Aorta (tissue), 5 donors: ENCODE data around the gene GSTM4. TPM values are rescaled to one million over a fixed set of nuclear protein-coding genes. Genes with fewer than 3 reads are reported as not detected.
"Not testable (repeated sequence)": the region's sequence is repeated elsewhere in the genome, so short reads cannot be mapped to it uniquely, and the experiment has no call there.

ENCODE experiments used
- ATAC-seq: fragments of 200-7000 bp; cut with Tn5 transposase; one replicate; pipeline ENCODE4 v1.9.1; 2022; ENCODE audit warnings: moderate library complexity; ENCODE audit not compliant: low FRiP score
- DNase-seq, 2 donors: peaks; one replicate each; pipeline ENCODE4 v3.0.0-alpha.2; 2020
- H3K27ac ChIP-seq, 2 donors: one replicate each; pipeline ENCODE4 v1.5.1; 2013; ENCODE audit warnings: low read length in 2 of 2, mild to moderate bottlenecking in 2 of 2, moderate library complexity in 2 of 2, control low read depth in 1 of 2, inconsistent platforms in 1 of 2, low read depth in 1 of 2
- H3K27me3 ChIP-seq, 2 donors: one replicate each; pipeline ENCODE4 v1.6.1; 2013; ENCODE audit warnings: control low read depth in 1 of 2, low read length in 1 of 2, mild to moderate bottlenecking in 1 of 2, moderate library complexity in 1 of 2; ENCODE audit not compliant: insufficient read depth in 2 of 2, control insufficient read depth in 1 of 2
- H3K36me3 ChIP-seq, 2 donors: one replicate each; pipeline ENCODE4 v1.6.1; 2013; ENCODE audit warnings: control low read depth in 1 of 2, low read length in 1 of 2, mild to moderate bottlenecking in 1 of 2; ENCODE audit not compliant: insufficient read depth in 2 of 2, control insufficient read depth in 1 of 2
- H3K4me1 ChIP-seq, 2 donors: one replicate each; pipeline ENCODE4 v1.6.1; 2013; ENCODE audit warnings: low read length in 2 of 2, control low read depth in 1 of 2, mild to moderate bottlenecking in 1 of 2, moderate library complexity in 1 of 2; ENCODE audit not compliant: insufficient read depth in 2 of 2, control insufficient read depth in 1 of 2
- H3K4me3 ChIP-seq, 2 donors: one replicate each; pipeline ENCODE4 v1.5.1; 2013; ENCODE audit warnings: low read length in 2 of 2, control low read depth in 1 of 2, mild to moderate bottlenecking in 1 of 2
- H3K9me3 ChIP-seq: one replicate; pipeline ENCODE4 v1.6.1; 2013; ENCODE audit warnings: mild to moderate bottlenecking, low read length; ENCODE audit not compliant: control insufficient read depth
- intact Hi-C, 2 donors: fragments of 100-400 bp; cut with DNase I; formaldehyde crosslinking; loops; one replicate each; pipeline versions ENCODE4 v1.14.2 to v1.15.0; 2022
- polyA plus RNA-seq, 2 donors: library from polyadenylated mRNA; stranded (reverse); fragments of 200-250 nt; gene quantifications; one replicate each; pipeline ENCODE4 v1.2.3, GENCODE V29; 2013
- total RNA-seq, 2 donors: library from RNA; stranded (reverse); fragmentation: NEBNext Ultra II Directional; extraction: Animal tissue kit (Norgen Biotek cat#: 25700); gene quantifications; one replicate each; pipeline ENCODE4 v1.2.1, GENCODE V29; 2021
- donor health status: healthy with polysubstance abuse.
- donor health status: Bipolar disorder and iron deficiency.
- donor health status: DM: no; HTN: no; CAD: no.
- donor health status: DM: no; HTN: no; CAD: no.
- donor health status: DM: yes; HTN: yes; CAD: no.

Gene GSTM4
- total and polyA plus RNA-seq, 4 donors: 15.0 to 53.1 (median 31.8) TPM

DNA sequence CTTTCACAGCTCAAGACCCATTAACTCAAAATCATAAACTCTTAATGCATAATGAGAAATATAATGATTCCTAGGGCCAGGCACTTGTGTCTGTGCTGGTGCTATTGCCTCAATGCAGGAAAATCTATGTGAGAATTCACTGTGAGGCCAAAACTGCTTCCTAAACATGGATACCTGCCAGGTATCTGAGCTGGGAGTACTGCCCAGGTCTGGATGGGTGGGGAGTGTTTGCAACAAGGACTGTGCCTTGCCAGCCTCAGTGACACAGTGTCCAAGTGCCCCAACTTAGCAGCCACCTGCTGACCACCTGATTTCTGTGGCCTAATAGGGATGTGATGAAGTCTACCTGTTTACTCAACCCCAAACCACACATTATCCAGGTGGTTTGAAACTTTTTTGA lies 53.9 kb downstream of the GSTM4 start:
- intact Hi-C loops, H3K27ac ChIP-seq, H3K9me3 ChIP-seq, DNase-seq, H3K27me3 ChIP-seq, H3K4me1 ChIP-seq, H3K36me3 ChIP-seq, ATAC-seq, H3K4me3 ChIP-seq: not testable (repeated sequence)

Other genes starting within 250 kb of the GSTM4 start
- gene PSMA5, start 229.7 kb upstream of the GSTM4 start, total RNA-seq: 10 to 100 TPM; 37.4 to 49.9 TPM
- 10 to 100 TPM; 39.1 to 57.1 TPM for gene PSMA5, start 229.7 kb upstream of the GSTM4 start, polyA plus RNA-seq
- gene SYPL2, start 189.6 kb upstream of the GSTM4 start, total RNA-seq: 1 to 10 TPM; 5.9 to 6.2 TPM
- gene SYPL2, start 189.6 kb upstream of the GSTM4 start, polyA plus RNA-seq: 1 to 10 TPM; 1.4 to 2.8 TPM
- 1 to 10 TPM; 3.8 to 4.2 TPM for gene ATXN7L2, start 172.2 kb upstream of the GSTM4 start, total RNA-seq
- gene ATXN7L2, start 172.2 kb upstream of the GSTM4 start, polyA plus RNA-seq: 10 to 100 TPM in 1 of 2 donors, under 1 TPM in 1; 0.63 to 12.5 TPM
- gene CYB561D1, start 162.0 kb upstream of the GSTM4 start, total RNA-seq: 10 to 100 TPM; 10.6 TPM
- 1 to 10 TPM; 5.4 to 5.7 TPM for gene CYB561D1, start 162.0 kb upstream of the GSTM4 start, polyA plus RNA-seq
- 1 to 10 TPM; 3.8 to 7.7 TPM for gene AMIGO1, start 146.4 kb upstream of the GSTM4 start, total RNA-seq
- gene AMIGO1, start 146.4 kb upstream of the GSTM4 start, polyA plus RNA-seq: 1 to 10 TPM; 3.1 to 4.5 TPM
- not detected for gene GPR61, start 116.2 kb upstream of the GSTM4 start, total RNA-seq
- gene GPR61, start 116.2 kb upstream of the GSTM4 start, polyA plus RNA-seq: not detected
- gene GNAI3, start 107.5 kb upstream of the GSTM4 start, total RNA-seq: 1 to 10 TPM; 7.0 to 8.2 TPM
- gene GNAI3, start 107.5 kb upstream of the GSTM4 start, polyA plus RNA-seq: 1 to 10 TPM; 3.0 to 3.3 TPM
- gene GNAT2, start 36.5 kb upstream of the GSTM4 start, total RNA-seq: not detected
- not detected for gene GNAT2, start 36.5 kb upstream of the GSTM4 start, polyA plus RNA-seq
- gene AMPD2, start 36.3 kb upstream of the GSTM4 start, total RNA-seq: 10 to 100 TPM; 59.7 to 77.1 TPM
- 10 to 100 TPM; 19.8 to 85.9 TPM for gene AMPD2, start 36.3 kb upstream of the GSTM4 start, polyA plus RNA-seq
- 100 to 1,000 TPM in 1 of 2 donors, 10 to 100 TPM in 1; 48.3 to 136 TPM for gene GSTM2, start 12.0 kb downstream of the GSTM4 start, total RNA-seq
- gene GSTM2, start 12.0 kb downstream of the GSTM4 start, polyA plus RNA-seq: 100 to 1,000 TPM in 1 of 2 donors, 10 to 100 TPM in 1; 17.5 to 279 TPM
- 10 to 100 TPM in 1 of 2 donors, not detected in 1; 63.8 TPM for gene GSTM1, start 31.7 kb downstream of the GSTM4 start, total RNA-seq
- gene GSTM1, start 31.7 kb downstream of the GSTM4 start, polyA plus RNA-seq: 10 to 100 TPM; 42.4 to 54.4 TPM
- 10 to 100 TPM in 1 of 2 donors, 1 to 10 TPM in 1; 5.7 to 23.4 TPM for gene GSTM5, start 56.2 kb downstream of the GSTM4 start, total RNA-seq
- gene GSTM5, start 56.2 kb downstream of the GSTM4 start, polyA plus RNA-seq: 10 to 100 TPM in 1 of 2 donors, 1 to 10 TPM in 1; 8.6 to 10.8 TPM
- gene GSTM3, start 84.9 kb downstream of the GSTM4 start, total RNA-seq: 10 to 100 TPM; 17.9 to 56.5 TPM
- gene GSTM3, start 84.9 kb downstream of the GSTM4 start, polyA plus RNA-seq: 100 to 1,000 TPM in 1 of 2 donors, 10 to 100 TPM in 1; 75.7 to 146 TPM
- gene EPS8L3, start 107.8 kb downstream of the GSTM4 start, total RNA-seq: not detected
- gene EPS8L3, start 107.8 kb downstream of the GSTM4 start, polyA plus RNA-seq: 10 to 100 TPM in 1 of 2 donors, under 1 TPM in 1; 0.46 to 36.7 TPM